ENCODE results near the gene GNAI3. TPM values are rescaled to one million over a fixed set of nuclear protein-coding genes. Genes with fewer than 3 reads are reported as not detected.

Gene GNAI3
- total and polyA plus RNA-seq, 10 of the 15 experiments (the other 5 are each of a cell fraction or from before 2014, with no cell fraction given) = 5.9 to 13.8 (median 8.0) TPM

- no peak overlapping the region for H3K4me2 ChIP-seq (ENCODE audit: control insufficient read depth, insufficient read depth)
- ChIA-PET CTCF (interaction anchor here (1.4 to 3.7 kb wide), 4 partner anchors 10 to 323 kb away, joined by 3 to 23 read pairs (median 6); partner anchors contain the start of gene AHCYL1), SMC1A (ENCODE audit: uncharacterized antibody, unreplicated experiment) (interaction anchor here (0.9 to 1.4 kb wide), 2 partner anchors 10 to 318 kb away, joined by 3 to 4 read pairs; no protein-coding TSS in a partner anchor), RAD21 (ENCODE audit: unreplicated experiment) (no interaction called here), POLR2A (interaction anchor here (0.7 to 0.8 kb wide), 2 partner anchors 131 to 236 kb away, joined by 3 to 4 read pairs; no protein-coding TSS in a partner anchor)
- intact Hi-C loops (cut with micrococcal nuclease; ENCODE audit: unreplicated experiment) = no loop called here
- WGBS (ENCODE audit: insufficient coverage, insufficient replicate concordance, low lambda C conversion rate, missing lambda C conversion rate) = 35% methylated on average over 2 of the region's 2 CpGs
- no TSS peak for BruUV-seq (replicated peaks)
- no peaks in the 10 kb centered on the region for H4K20me1 ChIP-seq (ENCODE audit: control insufficient read depth, insufficient read depth)
- H3K9me3 ChIP-seq (replicated peaks; ENCODE audit: control insufficient read depth, insufficient read depth, low read length) = no peaks in the 10 kb centered on the region
- H3K9ac ChIP-seq (ENCODE audit: control insufficient read depth, insufficient read depth, low read length) = no peak overlapping the region
- H3K4me1 ChIP-seq (ENCODE audit: control insufficient read depth, insufficient read depth, low read length) = no peaks in the 10 kb centered on the region
- H2AFZ ChIP-seq (ENCODE audit: control insufficient read depth, low read depth, low read length) = no peak overlapping the region
- DNase-seq (ENCODE audit: low read depth, low spot score) (no peak), FAIRE-seq (no peak), ATAC-seq (no peak)
- no peaks in the 10 kb centered on the region for H3K79me2 ChIP-seq (ENCODE audit: control insufficient read depth, insufficient read depth, low read length)
- H3K4me3 ChIP-seq = no peak overlapping the region
- no peak overlapping the region for H3K27ac ChIP-seq (ENCODE audit: control insufficient read depth, insufficient read depth)
- H3K36me3 ChIP-seq (ENCODE audit: control insufficient read depth in 2 of 2, insufficient read depth in 2 of 2, low read length in 1 of 2) = no peaks in the 10 kb centered on the region; a peak in 1 of 4 replicates
- in situ Hi-C loops (cut with MboI) = no loop called here
- H3K27me3 ChIP-seq (replicated peaks in 1 of 2; ENCODE audit: control insufficient read depth in 2 of 2, insufficient read depth in 2 of 2, low read length in 1 of 2) = no peaks in the 10 kb centered on the region
- TF ChIP-seq BMI1 (IDR thresholded peaks at IDR 0.05; ENCODE audit: borderline replicate concordance) = no peak
- TF ChIP-seq SMAD5 (IDR thresholded peaks at IDR 0.05; ENCODE audit: low read depth) = no peak
- no peak for TF ChIP-seq REST (IDR thresholded peaks at IDR 0.05; ENCODE audit: low read depth, low read length)
- no peak for TF ChIP-seq SMARCA5 (IDR thresholded peaks at IDR 0.05)
- TF ChIP-seq ZBTB4 (CRISPR knock-in tag; IDR thresholded peaks at IDR 0.05) = no peak
- no peak for TF ChIP-seq CBFB (IDR thresholded peaks at IDR 0.05; ENCODE audit: low read depth)
- TF ChIP-seq E2F8 (IDR thresholded peaks at IDR 0.05; ENCODE audit: low read depth, partially characterized antibody) = no peak
- TF ChIP-seq YY1 (IDR thresholded peaks at IDR 0.05; ENCODE audit: low read depth, low read length) = no peak
- no peak for TF ChIP-seq PRDM15 (CRISPR knock-in tag; IDR thresholded peaks at IDR 0.05)
- no peak for TF ChIP-seq RUNX3 (IDR thresholded peaks at IDR 0.05; ENCODE audit: low read length)
- no peak for TF ChIP-seq NFIC (IDR thresholded peaks at IDR 0.05; ENCODE audit: low read depth, low read length)
Observed at GRCh38 chr1:109661391-109661790, 113.0 kb downstream of the GNAI3 start.
